CD4-positive, alpha-beta T cell treated with Interleukin-17A for 4 hours (primary cell): ENCODE data around the gene HOXD1.

Experiments used
- DNase-seq: peaks from one replicate; pipeline ENCODE4 v3.0.0-alpha.2; 2020; ENCODE audit warnings: mixed read lengths

HOXD1 gene

GRCh38 chr2:176167398-176167797, 21.1 kb upstream of the HOXD1 start:
- DNase-seq = no peak

- DNase-seq = no peak
Measured at GRCh38 chr2:176169181-176169580, 19.3 kb upstream of the HOXD1 start.

- no peak for DNase-seq
Measured at GRCh38 chr2:176169711-176170110, 18.8 kb upstream of the HOXD1 start.

GRCh38 chr2:176170602-176171305, 17.7 kb upstream of the HOXD1 start:
- DNase-seq = no peak

GRCh38 chr2:176171351-176172006, 17.0 kb upstream of the HOXD1 start:
- no peak for DNase-seq

- no peak for DNase-seq
Measured at GRCh38 chr2:176172007-176172894, 16.2 kb upstream of the HOXD1 start.

GRCh38 chr2:176172895-176173566, 15.4 kb upstream of the HOXD1 start:
- DNase-seq = no peak

- DNase-seq = no peak
Measured at GRCh38 chr2:176173567-176174381, 14.7 kb upstream of the HOXD1 start.

- DNase-seq = no peak
Measured at GRCh38 chr2:176174382-176174823, 14.1 kb upstream of the HOXD1 start.

GRCh38 chr2:176174824-176175708, 13.4 kb upstream of the HOXD1 start:
- no peak for DNase-seq

- DNase-seq = no peak
Measured at GRCh38 chr2:176175709-176176607, 12.5 kb upstream of the HOXD1 start.

- DNase-seq = no peak
Measured at GRCh38 chr2:176177580-176178037, 10.9 kb upstream of the HOXD1 start.

GRCh38 chr2:176178038-176178756, 10.3 kb upstream of the HOXD1 start:
- DNase-seq = no peak

GRCh38 chr2:176178757-176179295, 9.6 kb upstream of the HOXD1 start:
- DNase-seq = no peak

GRCh38 chr2:176181551-176181950, 6.9 kb upstream of the HOXD1 start:
- no peak for DNase-seq

GRCh38 chr2:176182671-176183070, 5.8 kb upstream of the HOXD1 start:
- DNase-seq = no peak

GRCh38 chr2:176184749-176185148, 3.7 kb upstream of the HOXD1 start:
- no peak for DNase-seq

- DNase-seq = no peak
Measured at GRCh38 chr2:176186024-176186423, 2.4 kb upstream of the HOXD1 start.
